Stomach (tissue), 9 donors: ENCODE results near the gene TOMM40L. TPM values are rescaled to one million over a fixed set of nuclear protein-coding genes. Genes with fewer than 3 reads are reported as not detected.

Experiments used
- DNase-seq, 2 donors: peaks; one replicate each; pipeline versions ENCODE4 v3.0.0 to v3.0.0-alpha.2; 2013 to 2019
- H3K27ac ChIP-seq, 5 donors: fragments of 200-600 bp in 4 of 5; sonication (generic) in 4 of 5; one replicate each; pipeline ENCODE4 v1.5.1; 2013 to 2019; ENCODE audit warnings: mild to moderate bottlenecking in 1 of 5, moderate library complexity in 1 of 5
- H3K27me3 ChIP-seq, 3 donors: fragments of 200-600 bp; sonication (generic); one replicate each; pipeline ENCODE4 v1.5.1; 2017 to 2019; ENCODE audit warnings: mixed run types in 1 of 3
- H3K36me3 ChIP-seq, 4 donors: fragments of 200-600 bp; sonication (generic); 1 replicate in 3 of 4; 2 replicates in 1 of 4; pipeline ENCODE4 v1.5.1; 2016 to 2019
- H3K4me1 ChIP-seq, 4 donors: fragments of 200-600 bp; sonication (generic); one replicate each; pipeline ENCODE4 v1.5.1; 2016 to 2019
- H3K4me3 ChIP-seq, 4 donors: fragments of 200-600 bp; sonication (generic) in 3 of 4; one replicate each; pipeline ENCODE4 v1.5.1; 2016 to 2019; ENCODE audit warnings: mild to moderate bottlenecking in 1 of 4
- H3K9me3 ChIP-seq, 4 donors: fragments of 200-600 bp; sonication (generic); one replicate each; pipeline ENCODE4 v1.5.1; 2016 to 2019
- CTCF ChIP-seq, 7 experiments: fragments of 450-650 bp in 4 of 7; fragments of 200-600 bp in 3 of 7; sonication (generic) in 3 of 7; IDR thresholded peaks; one replicate each; pipeline ENCODE4 v1.5.1; 2016 to 2019; ENCODE audit warnings: antibody characterized with exemption in 7 of 7, control low read depth in 2 of 7, mild to moderate bottlenecking in 1 of 7
- EP300 ChIP-seq: sonication (generic); formaldehyde crosslinking; IDR thresholded peaks from one replicate; pipeline ENCODE4 v1.6.1; 2017; ENCODE audit warnings: antibody characterized with exemption
- POLR2A ChIP-seq, 4 donors: fragments of 450-650 bp; IDR thresholded peaks; one replicate each; pipeline ENCODE4 v1.6.1; 2016; ENCODE audit warnings: antibody characterized with exemption in 4 of 4, control low read depth in 2 of 4, mild to moderate bottlenecking in 1 of 4, moderate library complexity in 1 of 4
- POLR2AphosphoS5 ChIP-seq, 3 donors: sonication (generic); formaldehyde crosslinking; IDR thresholded peaks; one replicate each; pipeline ENCODE4 v1.6.1; 2016; ENCODE audit warnings: antibody characterized with exemption in 3 of 3
- WGBS, 5 donors: extraction: QIAGEN DNeasy Blood & Tissue Kit in 3 of 5; methylation state at CpG; one replicate each; pipeline versions ENCODE4 v1.1.5 to v1.1.7; 2013 to 2018; 5-methylcytosine and 5-hydroxymethylcytosine counted together
- intact Hi-C: fragments of 100-400 bp; cut with DNase I; formaldehyde crosslinking; loops from one replicate; pipeline ENCODE4 v1.15.1; 2023; ENCODE audit warnings: low total_unique reads
- polyA plus RNA-seq, 3 donors: library from polyadenylated mRNA; stranded (reverse); fragments of 200-250 nt; gene quantifications; one replicate each; pipeline ENCODE4 v1.2.3, GENCODE V29; 2013
- total RNA-seq, 5 donors: library from RNA; depleted of rRNA; stranded (reverse); fragments of >200 nt; gene quantifications; one replicate each; pipeline versions ENCODE4 v1.1.0 to v1.2.3, GENCODE V29; 2014 to 2016
- donor health status: healthy with polysubstance abuse.
- donor health status: Bipolar disorder and iron deficiency.
- donor health status: healthy.

TOMM40L gene
- total and polyA plus RNA-seq, 8 donors: 0.58 to 9.9 (median 7.0) TPM

GRCh38 chr1:161200421-161200991 lies 25.4 kb upstream of the TOMM40L start:
- peaks cover 6 to 19% (median 16%) of the 10 kb centered on the region in 4 donors for H3K36me3 ChIP-seq
- peaks cover 0 to 8% (median 0%) of the 10 kb centered on the region in 3 donors for H3K27me3 ChIP-seq
- H3K27ac ChIP-seq: peak overlapping the region; percentile 95 to 98 (median 96)
- peaks cover 33 to 90% (median 78%) of the 10 kb centered on the region in 4 donors for H3K4me1 ChIP-seq
- intact Hi-C loops: no loop called here
- peak overlapping the region in 1 of 4 donors; percentile 74 for H3K4me3 ChIP-seq
- 52 to 75% (median 60%) methylated on average over 5 of the region's 5 CpGs for WGBS, 5 donors
- peak in 1 of 2 donors; percentile 65 for DNase-seq
- H3K9me3 ChIP-seq: no peaks in the 10 kb centered on the region
- TF ChIP-seq CTCF (IDR thresholded peaks at IDR 0.05) (no peak), POLR2A (IDR thresholded peaks at IDR 0.05) (no peak), EP300 (no peak), POLR2AphosphoS5 (IDR thresholded peaks at IDR 0.05) (no peak)

GRCh38 chr1:161200992-161201835 lies 24.6 kb upstream of the TOMM40L start:
- Histone ChIP-seq H3K4me3 (peak overlapping the region; percentile 73 to 81 (median 74)), H3K4me1 (peaks cover 33 to 90% (median 79%) of the 10 kb centered on the region in 4 donors), H3K27ac (peak overlapping the region; percentile 95 to 98 (median 96)), H3K9me3 (no peaks in the 10 kb centered on the region), H3K27me3 (peaks cover 0 to 8% (median 0%) of the 10 kb centered on the region in 3 donors), H3K36me3 (peaks cover 6 to 26% (median 22%) of the 10 kb centered on the region in 4 donors)
- DNase-seq: peak; percentile 49 to 79
- intact Hi-C loops: no loop called here
- WGBS, 5 donors: 38 to 73% (median 63%) methylated on average over 13 of the region's 13 CpGs
- no peak for TF ChIP-seq POLR2A (IDR thresholded peaks at IDR 0.05)
- TF ChIP-seq EP300: no peak
- peak in 1 of 3 donors; percentile 46 for TF ChIP-seq POLR2AphosphoS5 (IDR thresholded peaks at IDR 0.05)
- TF ChIP-seq CTCF (IDR thresholded peaks at IDR 0.05): no peak

GRCh38 chr1:161201836-161202712 lies 23.8 kb upstream of the TOMM40L start, which contains the start of gene NDUFS2:
NDUFS2 (plus strand) TSS chr1:161202367; CDS start chr1:161202386, 19 bp downstream.
- Histone ChIP-seq H3K27me3 (peaks cover 0 to 8% (median 0%) of the 10 kb centered on the region in 3 donors), H3K4me3 (peak within 1 kb of the TSS; percentile 73 to 81 (median 74)), H3K9me3 (no peaks in the 10 kb centered on the region), H3K36me3 (peaks cover 6 to 35% (median 30%) of the 10 kb centered on the region in 4 donors), H3K4me1 (peaks cover 33 to 90% (median 82%) of the 10 kb centered on the region in 4 donors), H3K27ac (peak within 1 kb of the TSS; percentile 95 to 98 (median 96))
- TF ChIP-seq POLR2A (IDR thresholded peaks at IDR 0.05) (peak in 2 of 4 donors; percentile 54 to 59), CTCF (IDR thresholded peaks at IDR 0.05) (no peak), POLR2AphosphoS5 (IDR thresholded peaks at IDR 0.05) (peak; percentile 57 to 94 (median 85))
- 2 to 3% (median 3%) methylated on average over 36 to 53 of the region's 53 CpGs for WGBS, 5 donors
- intact Hi-C loops: no loop called here
- peak; percentile 99 to 100 for DNase-seq
